ENCODE data around the gene LGALS7.

DNA sequence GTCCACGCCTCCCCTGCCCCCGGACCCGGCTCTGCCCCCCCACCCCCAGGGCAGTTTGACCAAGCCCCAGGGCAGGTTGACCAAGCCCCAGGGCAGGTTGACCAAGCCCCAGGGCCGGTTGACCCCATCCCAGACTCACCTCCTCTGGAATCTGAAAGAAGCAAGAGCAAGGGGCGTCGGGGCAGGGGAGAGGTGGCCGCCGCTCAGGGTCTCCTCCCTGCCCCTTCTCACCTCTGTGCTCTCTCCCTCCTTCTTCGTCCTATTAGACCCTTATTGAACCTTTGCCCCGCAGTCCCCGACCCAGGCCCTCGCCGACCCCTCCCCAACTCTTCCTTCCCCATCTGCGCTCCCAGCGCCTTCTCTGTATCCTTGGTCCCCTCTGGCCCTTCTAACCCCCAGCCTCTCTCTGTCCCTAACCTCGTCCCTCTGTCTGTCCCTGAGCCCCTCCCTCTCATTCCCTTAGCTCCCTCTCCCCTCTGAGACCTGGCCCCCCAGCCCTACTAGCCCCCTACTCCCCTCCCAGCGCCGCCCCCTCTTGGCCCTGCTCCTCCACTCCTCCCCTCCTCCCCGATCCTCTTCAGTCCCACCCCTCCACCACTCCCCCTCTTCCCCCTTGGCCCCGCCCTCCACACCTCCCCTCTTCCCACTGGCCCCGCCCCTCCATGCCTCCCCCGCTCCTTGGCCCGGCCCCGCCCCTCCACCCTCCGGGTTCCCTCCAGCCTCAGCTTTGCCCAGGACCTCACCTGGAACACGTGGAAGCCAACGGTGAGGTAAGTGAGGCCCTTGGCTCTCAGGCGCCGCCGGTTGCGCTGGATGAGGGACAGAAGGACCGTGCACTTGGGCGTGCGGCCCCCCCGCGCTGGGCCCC lies 36.7 kb downstream of the LGALS7 start:
- no peak for TF ChIP-seq CTCF (IDR thresholded peaks at IDR 0.05)
- no peak for TF ChIP-seq POLR2A (IDR thresholded peaks at IDR 0.05)

Data from vagina (tissue), 2 donors.